HepG2 (cell line): Measurements from ENCODE around the gene FTCD. TPM values are rescaled to one million over a fixed set of nuclear protein-coding genes. Genes with fewer than 3 reads are reported as not detected.

Experiments used
- ARID4A ChIP-seq: sonication (generic); formaldehyde crosslinking; IDR thresholded peaks from 2 replicates; pipeline ENCODE4 v1.5.0; 2020; ENCODE audit warnings: mild to moderate bottlenecking, missing genetic modification reagents, borderline replicate concordance
- BHLHE40 ChIP-seq: IDR thresholded peaks from 2 replicates; pipeline ENCODE4 v1.6.1; 2011; ENCODE audit warnings: low read length, improper control_type of control experiment
- JARID2 ChIP-seq: sonication (generic); formaldehyde crosslinking; IDR thresholded peaks from 2 replicates; pipeline ENCODE4 v1.8.1; 2023; ENCODE audit warnings: missing genetic modification reagents, inconsistent platforms; ENCODE audit not compliant: insufficient replicate concordance
- MEIS1 ChIP-seq: sonication (generic); formaldehyde crosslinking; IDR thresholded peaks from 2 replicates; pipeline ENCODE4 v1.9.0; 2021; ENCODE audit warnings: mild to moderate bottlenecking, missing genetic modification reagents, moderate library complexity, borderline replicate concordance
- ZFP36L2 ChIP-seq: sonication (generic); formaldehyde crosslinking; IDR thresholded peaks from 2 replicates; pipeline ENCODE4 v1.4.0; 2020; ENCODE audit warnings: missing genetic modification reagents
- ZNF142 ChIP-seq: sonication (generic); formaldehyde crosslinking; IDR thresholded peaks from 2 replicates; pipeline ENCODE4 v1.4.0; 2020; ENCODE audit warnings: missing genetic modification reagents
- ZNF281 ChIP-seq: sonication (generic); formaldehyde crosslinking; IDR thresholded peaks from 2 replicates; pipeline ENCODE4 v1.4.0; 2020; ENCODE audit warnings: missing genetic modification reagents, borderline replicate concordance
- ZNF720 ChIP-seq: sonication (generic); formaldehyde crosslinking; IDR thresholded peaks from 2 replicates; pipeline ENCODE4 v1.4.0; 2020; ENCODE audit warnings: missing genetic modification reagents
- polyA plus RNA-seq, 8 experiments: library from polyadenylated mRNA; depleted of rRNA in 3 of 8; stranded (reverse) in 7 of 8; unstranded in 1 of 8; fragments of >200 nt; fragmentation: Illumina TruSeq in 4 of 8; extraction: Trizol in 4 of 8; gene quantifications; 2 replicates each; pipeline versions ENCODE4 v1.2.1 to v1.2.3, GENCODE V29; 2011 to 2016; ENCODE audit warnings: low read depth in 4 of 8, missing spikeins in 1 of 8, mixed read lengths in 1 of 8; ENCODE audit not compliant: insufficient read depth in 1 of 8
- total RNA-seq, 5 experiments: library from RNA; depleted of rRNA; stranded (reverse); fragments of >200 nt; fragmentation: Illumina TruSeq; extraction: Trizol; gene quantifications; 2 replicates each; pipeline ENCODE4 v1.2.3, GENCODE V29; 2016; ENCODE audit warnings: low read depth in 1 of 5
- TF ChIP-seq, protein P1 (sequence below): sonication (generic); formaldehyde crosslinking; IDR thresholded peaks from 2 replicates; pipeline ENCODE4 v1.8.0; 2022; ENCODE audit warnings: mild to moderate bottlenecking, missing genetic modification reagents; ENCODE audit not compliant: insufficient replicate concordance
- TF ChIP-seq, protein P2 (sequence below): sonication (generic); formaldehyde crosslinking; IDR thresholded peaks from 2 replicates; pipeline ENCODE4 v1.5.1; 2020; ENCODE audit warnings: mild to moderate bottlenecking, moderate library complexity, missing genetic modification reagents

Gene FTCD
- total and polyA plus RNA-seq, 2 of the 13 experiments (the other 11 are each of a cell fraction or from before 2014, with no cell fraction given): 75.7 to 105 TPM

- TF ChIP-seq ZNF142 (CRISPR knock-in tag) (no peak), MEIS1 (CRISPR knock-in tag) (no peak), BHLHE40 (peak; percentile 93), ZNF281 (CRISPR knock-in tag) (no peak), ZNF720 (no peak), JARID2 (CRISPR knock-in tag) (no peak), ARID4A (peak; percentile 89), ZFP36L2 (no peak)
- TF ChIP-seq, protein P1, sequence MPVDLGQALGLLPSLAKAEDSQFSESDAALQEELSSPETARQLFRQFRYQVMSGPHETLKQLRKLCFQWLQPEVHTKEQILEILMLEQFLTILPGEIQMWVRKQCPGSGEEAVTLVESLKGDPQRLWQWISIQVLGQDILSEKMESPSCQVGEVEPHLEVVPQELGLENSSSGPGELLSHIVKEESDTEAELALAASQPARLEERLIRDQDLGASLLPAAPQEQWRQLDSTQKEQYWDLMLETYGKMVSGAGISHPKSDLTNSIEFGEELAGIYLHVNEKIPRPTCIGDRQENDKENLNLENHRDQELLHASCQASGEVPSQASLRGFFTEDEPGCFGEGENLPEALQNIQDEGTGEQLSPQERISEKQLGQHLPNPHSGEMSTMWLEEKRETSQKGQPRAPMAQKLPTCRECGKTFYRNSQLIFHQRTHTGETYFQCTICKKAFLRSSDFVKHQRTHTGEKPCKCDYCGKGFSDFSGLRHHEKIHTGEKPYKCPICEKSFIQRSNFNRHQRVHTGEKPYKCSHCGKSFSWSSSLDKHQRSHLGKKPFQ: peak; percentile 87
- TF ChIP-seq, protein P2, sequence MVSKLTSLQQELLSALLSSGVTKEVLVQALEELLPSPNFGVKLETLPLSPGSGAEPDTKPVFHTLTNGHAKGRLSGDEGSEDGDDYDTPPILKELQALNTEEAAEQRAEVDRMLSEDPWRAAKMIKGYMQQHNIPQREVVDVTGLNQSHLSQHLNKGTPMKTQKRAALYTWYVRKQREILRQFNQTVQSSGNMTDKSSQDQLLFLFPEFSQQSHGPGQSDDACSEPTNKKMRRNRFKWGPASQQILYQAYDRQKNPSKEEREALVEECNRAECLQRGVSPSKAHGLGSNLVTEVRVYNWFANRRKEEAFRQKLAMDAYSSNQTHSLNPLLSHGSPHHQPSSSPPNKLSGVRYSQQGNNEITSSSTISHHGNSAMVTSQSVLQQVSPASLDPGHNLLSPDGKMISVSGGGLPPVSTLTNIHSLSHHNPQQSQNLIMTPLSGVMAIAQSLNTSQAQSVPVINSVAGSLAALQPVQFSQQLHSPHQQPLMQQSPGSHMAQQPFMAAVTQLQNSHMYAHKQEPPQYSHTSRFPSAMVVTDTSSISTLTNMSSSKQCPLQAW (CRISPR knock-in tag): peak; percentile 96
Measured at GRCh38 chr21:46155514-46156377, at the start of gene FTCD (continued).
